OCI-LY3 (cell line): Measurements from ENCODE around the gene GNAS-AS1.

Experiments used
- EZH2phosphoT487 ChIP-seq: fragments of 200-600 bp; shearing (Covaris generic); IDR thresholded peaks from 2 replicates; pipeline ENCODE4 v1.6.1; 2018; ENCODE audit warnings: antibody characterized with exemption, mixed run types, low read depth
- TF ChIP-seq, protein P1 (sequence below): fragments of 200-600, 300-600 bp; sonication (generic); IDR thresholded peaks from 2 replicates; pipeline ENCODE4 v1.5.1; 2014; ENCODE audit warnings: antibody characterized with exemption, low read length, low read depth

DNA sequence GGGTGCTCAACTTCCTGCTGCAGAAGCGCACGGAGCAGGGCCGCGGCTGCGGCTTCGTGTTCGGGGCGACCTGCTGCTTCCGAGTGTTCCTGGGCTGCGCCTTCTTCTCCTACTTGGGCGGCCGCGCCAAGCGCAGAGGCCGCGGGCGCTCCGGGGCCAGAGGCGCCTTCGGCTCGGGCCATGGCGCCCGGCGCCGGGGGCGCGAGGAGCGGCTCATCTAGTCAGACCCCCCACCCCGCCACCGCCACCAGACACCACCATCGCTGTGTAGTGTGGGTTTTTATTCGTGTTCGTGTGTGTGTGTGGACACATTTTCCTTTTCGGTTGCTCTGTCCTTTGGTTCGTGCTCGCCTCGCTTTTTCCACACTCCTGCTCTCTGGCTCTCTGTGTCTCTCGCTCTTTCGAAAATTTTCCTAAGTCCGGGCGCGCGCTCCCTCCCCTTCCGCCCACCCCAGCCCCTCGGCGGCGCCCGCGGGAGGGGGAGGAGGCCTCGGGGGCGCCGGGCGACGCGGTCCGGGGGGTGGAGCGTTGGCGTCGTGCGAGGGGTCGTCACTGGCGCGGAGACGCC lies 39.9 kb upstream of the GNAS-AS1 start:
- TF ChIP-seq, protein P1, sequence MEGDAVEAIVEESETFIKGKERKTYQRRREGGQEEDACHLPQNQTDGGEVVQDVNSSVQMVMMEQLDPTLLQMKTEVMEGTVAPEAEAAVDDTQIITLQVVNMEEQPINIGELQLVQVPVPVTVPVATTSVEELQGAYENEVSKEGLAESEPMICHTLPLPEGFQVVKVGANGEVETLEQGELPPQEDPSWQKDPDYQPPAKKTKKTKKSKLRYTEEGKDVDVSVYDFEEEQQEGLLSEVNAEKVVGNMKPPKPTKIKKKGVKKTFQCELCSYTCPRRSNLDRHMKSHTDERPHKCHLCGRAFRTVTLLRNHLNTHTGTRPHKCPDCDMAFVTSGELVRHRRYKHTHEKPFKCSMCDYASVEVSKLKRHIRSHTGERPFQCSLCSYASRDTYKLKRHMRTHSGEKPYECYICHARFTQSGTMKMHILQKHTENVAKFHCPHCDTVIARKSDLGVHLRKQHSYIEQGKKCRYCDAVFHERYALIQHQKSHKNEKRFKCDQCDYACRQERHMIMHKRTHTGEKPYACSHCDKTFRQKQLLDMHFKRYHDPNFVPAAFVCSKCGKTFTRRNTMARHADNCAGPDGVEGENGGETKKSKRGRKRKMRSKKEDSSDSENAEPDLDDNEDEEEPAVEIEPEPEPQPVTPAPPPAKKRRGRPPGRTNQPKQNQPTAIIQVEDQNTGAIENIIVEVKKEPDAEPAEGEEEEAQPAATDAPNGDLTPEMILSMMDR, result no peak
- no peak for TF ChIP-seq EZH2phosphoT487
